Measurements from ENCODE around the gene ACP4. TPM values are rescaled to one million over a fixed set of nuclear protein-coding genes. Genes with fewer than 3 reads are reported as not detected.

ACP4 gene
- total and polyA plus RNA-seq, 2 donors (not counting 1 experiment from before 2014, with no cell fraction given), result not detected

- DNase-seq (no peak), ATAC-seq (ENCODE audit: low read depth) (no peak)
- no peak overlapping the region for H3K9ac ChIP-seq (ENCODE audit: low read length)
- peaks cover 0 to 19% (median 0%) of the 10 kb centered on the region in 3 donors for H3K9me3 ChIP-seq (ENCODE audit: control extremely low read depth in 1 of 3, control insufficient read depth in 2 of 3, insufficient read depth in 1 of 3, low read length in 2 of 3)
- POLR2A ChIA-PET, result no interaction called here
- H3K4me3 Mint-ChIP-seq, result no peak overlapping the region
- peaks cover 33% of the 10 kb centered on the region for H3K4me1 Mint-ChIP-seq
- H3K79me2 ChIP-seq (ENCODE audit: control insufficient read depth, insufficient read depth, low read length), result no peaks in the 10 kb centered on the region
- TF ChIP-seq EZH2 (IDR thresholded peaks at IDR 0.05; ENCODE audit: borderline replicate concordance, insufficient read depth, low read depth, low read length, poor library complexity, severe bottlenecking) (no peak), CTCF (IDR thresholded peaks at IDR 0.05) (no peak)
- no peak overlapping the region for H2AFZ ChIP-seq (ENCODE audit: insufficient read depth, low read depth, low read length, poor library complexity, severe bottlenecking)
- H3K4me1 ChIP-seq (ENCODE audit: control insufficient read depth in 2 of 2, insufficient read depth in 2 of 2, low read length in 2 of 2), result peaks cover 25 to 31% of the 10 kb centered on the region in 2 donors
- CTCF ChIA-PET, result no interaction called here
- intact Hi-C loops (cut with micrococcal nuclease), result loop anchor here (5.0 kb wide), 1 partner anchor 82 kb away; no protein-coding TSS in a partner anchor
- no peak overlapping the region for H3K4me3 ChIP-seq (ENCODE audit: control extremely low read depth in 1 of 5, extremely low read depth in 1 of 5, insufficient read depth in 1 of 5, low read depth in 2 of 5, low read length in 4 of 5)
- H3K27me3 Mint-ChIP-seq, result peaks cover 29% of the 10 kb centered on the region
- 97% methylated on average over 4 of the region's 5 CpGs for WGBS (ENCODE audit: insufficient coverage)
- peak overlapping the region; percentile 39 for H3K27ac Mint-ChIP-seq
- H3K27ac ChIP-seq (ENCODE audit: low read length in 2 of 2), result no peak overlapping the region
- H3K36me3 ChIP-seq (replicated peaks in 1 of 2; ENCODE audit: control extremely low read depth in 1 of 2, control insufficient read depth in 1 of 2, extremely low read depth in 1 of 2, insufficient read depth in 2 of 2, low read length in 1 of 2), result no peaks in the 10 kb centered on the region
- no peaks in the 10 kb centered on the region for H4K20me1 ChIP-seq (ENCODE audit: control insufficient read depth, insufficient read depth, low read length, poor library complexity, severe bottlenecking)
- peaks cover 0 to 28% (median 2%) of the 10 kb centered on the region in 4 experiments for H3K27me3 ChIP-seq (replicated peaks in 1 of 4; ENCODE audit: control extremely low read depth in 1 of 4, control insufficient read depth in 3 of 4, insufficient read depth in 4 of 4, low read length in 3 of 4)
- H3K4me2 ChIP-seq (replicated peaks; ENCODE audit: low read depth, low read length, poor library complexity, severe bottlenecking), result no peak overlapping the region
- H3K9me3 Mint-ChIP-seq (ENCODE audit: insufficient read depth), result no peaks in the 10 kb centered on the region
These were observed 24.7 kb downstream of the ACP4 start for GRCh38 chr19:50814883-50815282.

- intact Hi-C loops (cut with micrococcal nuclease), result loop anchor here (5.0 kb wide), 1 partner anchor 82 kb away; no protein-coding TSS in a partner anchor
- no peaks in the 10 kb centered on the region for H4K20me1 ChIP-seq (ENCODE audit: control insufficient read depth, insufficient read depth, low read length, poor library complexity, severe bottlenecking)
- H3K79me2 ChIP-seq (ENCODE audit: control insufficient read depth, insufficient read depth, low read length), result no peaks in the 10 kb centered on the region
- no peaks in the 10 kb centered on the region for H3K36me3 ChIP-seq (replicated peaks in 1 of 2; ENCODE audit: control extremely low read depth in 1 of 2, control insufficient read depth in 1 of 2, extremely low read depth in 1 of 2, insufficient read depth in 2 of 2, low read length in 1 of 2)
- TF ChIP-seq EZH2 (IDR thresholded peaks at IDR 0.05; ENCODE audit: borderline replicate concordance, insufficient read depth, low read depth, low read length, poor library complexity, severe bottlenecking), result no peak
- no peak for TF ChIP-seq CTCF (IDR thresholded peaks at IDR 0.05)
- H2AFZ ChIP-seq (ENCODE audit: insufficient read depth, low read depth, low read length, poor library complexity, severe bottlenecking), result no peak overlapping the region
- H3K9me3 Mint-ChIP-seq (ENCODE audit: insufficient read depth), result no peaks in the 10 kb centered on the region
- no peak overlapping the region for H3K4me3 Mint-ChIP-seq
- WGBS (ENCODE audit: insufficient coverage), result 100% methylated on average over 1 of the region's 1 CpG
- no peak overlapping the region for H3K4me3 ChIP-seq (ENCODE audit: control extremely low read depth in 1 of 5, extremely low read depth in 1 of 5, insufficient read depth in 1 of 5, low read depth in 2 of 5, low read length in 4 of 5)
- H3K27me3 ChIP-seq (replicated peaks in 1 of 4; ENCODE audit: control extremely low read depth in 1 of 4, control insufficient read depth in 3 of 4, insufficient read depth in 4 of 4, low read length in 3 of 4), result peaks cover 0 to 28% (median 2%) of the 10 kb centered on the region in 4 experiments
- ChIA-PET CTCF (no interaction called here), POLR2A (no interaction called here)
- peaks cover 0 to 19% (median 0%) of the 10 kb centered on the region in 3 donors for H3K9me3 ChIP-seq (ENCODE audit: control extremely low read depth in 1 of 3, control insufficient read depth in 2 of 3, insufficient read depth in 1 of 3, low read length in 2 of 3)
- H3K4me1 Mint-ChIP-seq, result peaks cover 39% of the 10 kb centered on the region
- peaks cover 30 to 36% of the 10 kb centered on the region in 2 donors for H3K4me1 ChIP-seq (ENCODE audit: control insufficient read depth in 2 of 2, insufficient read depth in 2 of 2, low read length in 2 of 2)
- H3K27me3 Mint-ChIP-seq, result peaks cover 27% of the 10 kb centered on the region
- no peak overlapping the region for H3K4me2 ChIP-seq (replicated peaks; ENCODE audit: low read depth, low read length, poor library complexity, severe bottlenecking)
- H3K27ac ChIP-seq (ENCODE audit: low read length in 2 of 2), result no peak overlapping the region
- H3K9ac ChIP-seq (ENCODE audit: low read length), result no peak overlapping the region
- ATAC-seq (ENCODE audit: low read depth) (no peak), DNase-seq (no peak)
- H3K27ac Mint-ChIP-seq, result no peak overlapping the region
These were observed 25.2 kb downstream of the ACP4 start for GRCh38 chr19:50815439-50815838.
